H1 (cell line): Measurements from ENCODE around the gene ADGRF5. TPM values are rescaled to one million over a fixed set of nuclear protein-coding genes. Genes with fewer than 3 reads are reported as not detected.

Experiments
- CTCF ChIA-PET: fragments of 300-600 bp; sonication (Branson Sonifier 250); formaldehyde crosslinking; loops from one replicate; lab custom pipeline; 2021; ENCODE audit not compliant: partially characterized antibody; lab: Charles Lee
- POLR2A ChIA-PET: fragments of 300-600 bp; sonication (Branson Sonifier 250); formaldehyde crosslinking; loops from one replicate; lab custom pipeline; 2021; ENCODE audit warnings: inconsistent platforms; ENCODE audit not compliant: partially characterized antibody; lab: Charles Lee
- DNase-seq, 2 experiments: peaks; one replicate each; pipeline versions ENCODE4 v3.0.0 to v3.0.0-alpha.2; 2010 to 2022; ENCODE audit warnings: low spot score in 2 of 2, low read depth in 1 of 2, mixed read lengths in 1 of 2
- FAIRE-seq: peaks from 2 replicates; lab custom pipeline; 2011; peaks lifted over from hg19 to GRCh38; lab: Jason Lieb, UNC
- H2AFZ ChIP-seq: 2 replicates; pipeline ENCODE4 v1.8.1; 2012; ENCODE audit warnings: low read length, inconsistent platforms
- H2AK5ac ChIP-seq: 2 replicates; pipeline ENCODE4 v1.6.1; 2013; ENCODE audit warnings: low read depth, low read length
- H2BK120ac ChIP-seq: replicated peaks from 2 replicates; pipeline ENCODE3; 2013; ENCODE audit warnings: low read depth, low read length, inconsistent platforms
- H2BK12ac ChIP-seq: 2 replicates; pipeline ENCODE4 v1.6.1; 2013; ENCODE audit warnings: low read depth, low read length
- H2BK15ac ChIP-seq: 2 replicates; pipeline ENCODE4 v1.6.1; 2013; ENCODE audit warnings: low read length
- H2BK20ac ChIP-seq: 2 replicates; pipeline ENCODE4 v1.6.1; 2013; ENCODE audit warnings: low read length
- H2BK5ac ChIP-seq: 2 replicates; pipeline ENCODE4 v1.6.1; 2013; ENCODE audit warnings: low read depth, low read length
- H3K14ac ChIP-seq: 2 replicates; pipeline ENCODE4 v1.6.1; 2013; ENCODE audit warnings: inconsistent platforms; ENCODE audit not compliant: insufficient read length
- H3K18ac ChIP-seq: 2 replicates; pipeline ENCODE4 v1.6.1; 2013; ENCODE audit warnings: low read length; ENCODE audit errors: extremely low read depth
- H3K23ac ChIP-seq: 2 replicates; pipeline ENCODE4 v1.6.1; 2013; ENCODE audit warnings: inconsistent platforms; ENCODE audit not compliant: insufficient read length
- H3K23me2 ChIP-seq: 2 replicates; pipeline ENCODE4 v1.6.1; 2013; ENCODE audit warnings: low read depth, low read length
- H3K27ac ChIP-seq: 2 replicates; pipeline ENCODE4 v1.6.1; 2011; ENCODE audit warnings: low read depth, low read length, inconsistent platforms
- H3K27me3 ChIP-seq, 4 experiments: replicated peaks in 1 of 4; 1 replicate in 1 of 4; 2 replicates in 3 of 4; pipeline versions ENCODE4 v1.6.1 to v1.8.1; 2011 to 2013; ENCODE audit warnings: low read length in 3 of 4, mild to moderate bottlenecking in 3 of 4, inconsistent platforms in 2 of 4, mixed read lengths in 2 of 4, moderate library complexity in 1 of 4; ENCODE audit not compliant: control insufficient read depth in 3 of 4, insufficient read depth in 3 of 4; ENCODE audit errors: extremely low read depth in 1 of 4
- H3K36me3 ChIP-seq, 4 experiments: 2 replicates each; pipeline versions ENCODE4 v1.6.1 to v1.8.1; 2011 to 2013; ENCODE audit warnings: mild to moderate bottlenecking in 4 of 4, low read length in 3 of 4, moderate library complexity in 2 of 4, control low read depth in 1 of 4, inconsistent platforms in 1 of 4; ENCODE audit not compliant: insufficient read depth in 4 of 4, control insufficient read depth in 2 of 4
- H3K4ac ChIP-seq: replicated peaks from 2 replicates; pipeline ENCODE3; 2013; ENCODE audit warnings: low read length, low read depth, mixed read lengths, inconsistent platforms; ENCODE audit not compliant: insufficient read length
- H3K4me1 ChIP-seq, 4 experiments: replicated peaks in 1 of 4; 1 replicate in 1 of 4; 2 replicates in 3 of 4; pipeline versions ENCODE4 v1.6.1 to v1.8.1; 2011 to 2013; ENCODE audit warnings: low read length in 3 of 4, inconsistent platforms in 2 of 4, mixed read lengths in 1 of 4; ENCODE audit not compliant: insufficient read depth in 4 of 4, control insufficient read depth in 3 of 4
- H3K4me2 ChIP-seq, 2 experiments: 2 replicates each; pipeline versions ENCODE4 v1.6.1 to v1.8.1; 2011 to 2013; ENCODE audit warnings: low read depth in 2 of 2, low read length in 2 of 2, control low read depth in 1 of 2, inconsistent platforms in 1 of 2, mild to moderate bottlenecking in 1 of 2; ENCODE audit not compliant: insufficient read depth in 1 of 2
- H3K4me3 ChIP-seq, 4 experiments: fragments of 200-600, 300-600 bp in 1 of 4; sonication (generic), shearing (Covaris generic), sonication (Bioruptor Twin) in 1 of 4; 2 replicates each; pipeline versions ENCODE4 v1.5.1 to v1.8.1; 2011 to 2016; ENCODE audit warnings: low read length in 4 of 4, low read depth in 3 of 4, control low read depth in 2 of 4, inconsistent platforms in 2 of 4, mild to moderate bottlenecking in 2 of 4, mixed read lengths in 1 of 4, moderate library complexity in 1 of 4; ENCODE audit not compliant: insufficient read depth in 2 of 4; ENCODE audit errors: extremely low read depth in 1 of 4
- H3K56ac ChIP-seq: replicated peaks from 2 replicates; pipeline ENCODE3; 2013; ENCODE audit warnings: low read depth, mild to moderate bottlenecking, mixed read lengths, low read length, inconsistent platforms; ENCODE audit not compliant: insufficient read length
- H3K79me1 ChIP-seq: 2 replicates; pipeline ENCODE4 v1.6.1; 2013; ENCODE audit warnings: low read depth, low read length, control low read depth
- H3K79me2 ChIP-seq, 2 experiments: 2 replicates each; pipeline versions ENCODE4 v1.6.1 to v1.8.1; 2012 to 2013; ENCODE audit warnings: low read length in 2 of 2, mild to moderate bottlenecking in 2 of 2, inconsistent platforms in 1 of 2; ENCODE audit not compliant: insufficient read depth in 2 of 2, control insufficient read depth in 1 of 2
- H3K9ac ChIP-seq, 4 experiments: replicated peaks in 1 of 4; 1 replicate in 1 of 4; 2 replicates in 3 of 4; pipeline versions ENCODE4 v1.6.1 to v1.8.1; 2011 to 2013; ENCODE audit warnings: low read depth in 3 of 4, low read length in 3 of 4, control low read depth in 2 of 4, mild to moderate bottlenecking in 2 of 4, moderate library complexity in 2 of 4, inconsistent platforms in 1 of 4; ENCODE audit errors: extremely low read depth in 1 of 4
- H3K9me3 ChIP-seq, 2 experiments: 2 replicates each; pipeline versions ENCODE4 v1.6.1 to v1.8.1; 2012 to 2013; ENCODE audit warnings: mild to moderate bottlenecking in 2 of 2, moderate library complexity in 2 of 2, control low read depth in 1 of 2, inconsistent platforms in 1 of 2, low read depth in 1 of 2, low read length in 1 of 2, mixed read lengths in 1 of 2; ENCODE audit not compliant: insufficient read depth in 2 of 2
- H4K20me1 ChIP-seq, 2 experiments: replicated peaks in 1 of 2; 2 replicates each; pipeline versions ENCODE3 to v1.8.1; 2011 to 2013; ENCODE audit warnings: inconsistent platforms in 2 of 2, low read length in 2 of 2, mild to moderate bottlenecking in 1 of 2; ENCODE audit not compliant: insufficient read depth in 2 of 2, control insufficient read depth in 1 of 2
- H4K5ac ChIP-seq: 2 replicates; pipeline ENCODE4 v1.6.1; 2013; ENCODE audit warnings: low read length, low read depth, mixed read lengths, inconsistent platforms; ENCODE audit not compliant: insufficient read length
- H4K8ac ChIP-seq: 2 replicates; pipeline ENCODE4 v1.8.0; 2013; ENCODE audit warnings: mild to moderate bottlenecking, moderate library complexity, low read length, inconsistent platforms; ENCODE audit not compliant: insufficient read depth; ENCODE audit errors: extremely low read depth
- H4K91ac ChIP-seq: replicated peaks from 2 replicates; pipeline ENCODE3; 2013; ENCODE audit warnings: low read length, mixed read lengths, inconsistent platforms; ENCODE audit not compliant: insufficient read length
- ASH2L ChIP-seq: fragments of 200-600, 300-600 bp; sonication (generic); IDR thresholded peaks from one replicate; pipeline ENCODE4 v1.7.1; 2017; ENCODE audit warnings: low read length
- CBX8 ChIP-seq: fragments of 300-800, 300-1000 bp; sonication (generic); IDR thresholded peaks from 2 replicates; pipeline ENCODE4 v1.7.1; 2016; ENCODE audit warnings: low read depth, low read length, borderline replicate concordance
- CHD2 ChIP-seq: IDR thresholded peaks from 2 replicates; pipeline ENCODE4 v1.6.1; 2012; ENCODE audit warnings: low read length, improper control_type of control experiment
- CREB1 ChIP-seq: IDR thresholded peaks from 2 replicates; pipeline ENCODE4 v1.6.1; 2012; ENCODE audit warnings: inconsistent platforms
- FOSL1 ChIP-seq: IDR thresholded peaks from 2 replicates; pipeline ENCODE4 v1.6.1; 2011; ENCODE audit warnings: mild to moderate bottlenecking, low read depth, low read length, moderate library complexity; ENCODE audit not compliant: insufficient read depth
- GTF2F1 ChIP-seq: IDR thresholded peaks from 2 replicates; pipeline ENCODE4 v1.6.1; 2012; ENCODE audit warnings: low read depth, low read length, improper control_type of control experiment, borderline replicate concordance
- HDAC6 ChIP-seq: IDR thresholded peaks from one replicate; pipeline ENCODE4 v1.7.1; 2012; ENCODE audit warnings: low read depth, mild to moderate bottlenecking, inconsistent platforms, low read length, moderate library complexity
- JUN ChIP-seq: IDR thresholded peaks from 2 replicates; pipeline ENCODE4 v1.6.1; 2011; ENCODE audit warnings: low read depth, mild to moderate bottlenecking, improper control_type of control experiment, low read length
- POU5F1 ChIP-seq: IDR thresholded peaks from 2 replicates; pipeline ENCODE4 v1.6.1; 2011; ENCODE audit warnings: low read depth, mild to moderate bottlenecking, low read length, moderate library complexity
- RBBP5 ChIP-seq: IDR thresholded peaks from 2 replicates; pipeline ENCODE4 v1.7.1; 2012; ENCODE audit warnings: low read depth, mild to moderate bottlenecking, inconsistent platforms, low read length, moderate library complexity, borderline replicate concordance
- SIN3A ChIP-seq, 2 experiments: IDR thresholded peaks in 1 of 2; conservative IDR thresholded peaks in 1 of 2; 2 replicates each; pipeline ENCODE4 v1.6.1; 2011 to 2012; ENCODE audit warnings: low read length in 2 of 2, improper control_type of control experiment in 1 of 2, low read depth in 1 of 2, mild to moderate bottlenecking in 1 of 2
- SIX5 ChIP-seq: IDR thresholded peaks from 2 replicates; pipeline ENCODE4 v1.6.1; 2011; ENCODE audit warnings: mild to moderate bottlenecking, low read depth, low read length
- TAF1 ChIP-seq: IDR thresholded peaks from 2 replicates; pipeline ENCODE4 v1.6.1; 2011; ENCODE audit warnings: mild to moderate bottlenecking, low read depth, low read length
- YY1 ChIP-seq: IDR thresholded peaks from 2 replicates; pipeline ENCODE4 v1.6.1; 2011; ENCODE audit warnings: low read depth, mild to moderate bottlenecking, low read length
- WGBS, 2 experiments: shearing (Covaris generic) in 1 of 2; methylation state at CpG; one replicate each; pipeline versions ENCODE4 v1.1.6 to v1.1.7; 2013 to 2015; ENCODE audit warnings: low lambda C conversion rate in 2 of 2, mixed read lengths in 2 of 2, inconsistent platforms in 1 of 2, low coverage in 1 of 2, missing lambda C conversion rate in 1 of 2; ENCODE audit not compliant: insufficient replicate concordance in 2 of 2, insufficient coverage in 1 of 2, insufficient read length in 1 of 2; ENCODE audit errors: extremely low coverage in 1 of 2, missing lambda C conversion rate in 1 of 2; 5-methylcytosine and 5-hydroxymethylcytosine counted together
- polyA plus RNA-seq, 7 experiments: library from polyadenylated mRNA; depleted of rRNA in 3 of 7; stranded (reverse) in 5 of 7; unstranded in 2 of 7; fragments of >200 nt in 5 of 7; fragments of 200-250 nt in 2 of 7; gene quantifications; 1 replicate in 5 of 7; 2 replicates in 1 of 7; 4 replicates in 1 of 7; pipeline versions ENCODE4 v1.2.1 to v1.2.3, GENCODE V29; 2011 to 2013; ENCODE audit warnings: missing spikeins in 2 of 7, mixed read lengths in 2 of 7
- total RNA-seq: library from RNA; stranded (reverse); fragmentation: NEBNext Ultra II Directional; extraction: Animal tissue kit (Norgen Biotek cat#: 25700); gene quantifications from 2 replicates; pipeline ENCODE4 v1.2.1, GENCODE V29; 2021
- TF ChIP-seq, protein P1 (sequence below): IDR thresholded peaks from 2 replicates; pipeline ENCODE4 v1.6.1; 2011; ENCODE audit warnings: low read depth, mild to moderate bottlenecking, low read length; ENCODE audit not compliant: insufficient read depth

ADGRF5 gene
- total and polyA plus RNA-seq, 2 of the 8 experiments (the other 6 are each of a cell fraction or from before 2014, with no cell fraction given) = 0.06 TPM; not detected in 1

DNA sequence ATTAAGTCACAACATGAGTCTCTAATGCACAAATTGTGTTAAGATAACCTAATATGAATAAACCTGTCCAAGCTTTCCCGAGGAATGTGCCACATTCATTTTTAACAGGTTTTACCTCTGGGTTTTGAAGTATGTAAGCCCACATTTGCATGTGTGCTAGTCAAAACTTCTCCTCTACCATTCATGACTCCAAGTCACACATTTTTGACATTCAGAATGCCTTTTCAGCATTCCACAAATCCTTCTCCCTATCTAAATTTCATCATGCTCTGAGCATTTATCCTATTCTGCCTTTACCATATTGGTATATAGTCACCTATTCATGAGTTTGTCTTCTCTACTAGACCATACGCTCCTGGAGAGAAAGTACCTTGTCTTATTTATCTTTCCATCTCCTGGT is 56.5 kb downstream of the ADGRF5 start:
- no peak overlapping the region for H2BK5ac ChIP-seq
- no peak overlapping the region for H4K5ac ChIP-seq
- H3K4me2 ChIP-seq = no peak overlapping the region
- no peaks in the 10 kb centered on the region for H3K79me2 ChIP-seq
- no peak overlapping the region for H3K9ac ChIP-seq
- FAIRE-seq (no peak), DNase-seq (no peak)
- POLR2A ChIA-PET = no interaction called here
- no peak overlapping the region for H4K8ac ChIP-seq
- H3K27me3 ChIP-seq = no peaks in the 10 kb centered on the region
- H3K56ac ChIP-seq = no peak overlapping the region
- no peak overlapping the region for H4K91ac ChIP-seq
- no peak overlapping the region for H3K27ac ChIP-seq
- no peak overlapping the region for H2BK12ac ChIP-seq
- H2AK5ac ChIP-seq = no peak overlapping the region
- no peak overlapping the region for H2AFZ ChIP-seq
- H2BK20ac ChIP-seq = no peak overlapping the region
- no peaks in the 10 kb centered on the region for H3K23me2 ChIP-seq
- no peak overlapping the region for H3K14ac ChIP-seq
- no peak overlapping the region for H3K23ac ChIP-seq
- no peak overlapping the region for H2BK120ac ChIP-seq
- H3K4me3 ChIP-seq = no peak overlapping the region
- H3K9me3 ChIP-seq = no peaks in the 10 kb centered on the region
- 90% methylated on average over 2 of the region's 2 CpGs; no CpG with 5 or more reads in 1 of the 2 experiments for WGBS, 2 experiments
- H3K4ac ChIP-seq = no peak overlapping the region
- no peaks in the 10 kb centered on the region for H3K79me1 ChIP-seq
- peaks cover 0 to 3% (median 0%) of the 10 kb centered on the region in 4 experiments; a peak in 1 of 7 replicates for H3K4me1 ChIP-seq
- H3K18ac ChIP-seq = no peak overlapping the region
- H4K20me1 ChIP-seq = no peaks in the 10 kb centered on the region
- H3K36me3 ChIP-seq = no peaks in the 10 kb centered on the region
- CTCF ChIA-PET = interaction anchor here (0.6 to 2.7 kb wide), 4 partner anchors 10 to 126 kb away, joined by 3 to 8 read pairs (median 3); no protein-coding TSS in a partner anchor
- H2BK15ac ChIP-seq = no peak overlapping the region
- no peak for TF ChIP-seq SIN3A (conservative IDR thresholded peaks at IDR 0.05 in 1 of 2, IDR thresholded peaks at IDR 0.05 in 1 of 2; ENCODE audit: low read depth in 1 of 2, low read length in 2 of 2)
- no peak for TF ChIP-seq RBBP5
- no peak for TF ChIP-seq HDAC6
- TF ChIP-seq ASH2L = no peak
- no peak for TF ChIP-seq TAF1
- no peak for TF ChIP-seq YY1
- TF ChIP-seq CHD2 = no peak
- TF ChIP-seq POU5F1 = no peak
- no peak for TF ChIP-seq FOSL1
- TF ChIP-seq CREB1 = no peak
- no peak for TF ChIP-seq JUN
- TF ChIP-seq GTF2F1 = no peak
- no peak for TF ChIP-seq CBX8
- TF ChIP-seq, protein P1, sequence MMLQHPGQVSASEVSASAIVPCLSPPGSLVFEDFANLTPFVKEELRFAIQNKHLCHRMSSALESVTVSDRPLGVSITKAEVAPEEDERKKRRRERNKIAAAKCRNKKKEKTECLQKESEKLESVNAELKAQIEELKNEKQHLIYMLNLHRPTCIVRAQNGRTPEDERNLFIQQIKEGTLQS = no peak
- no peak for TF ChIP-seq SIX5
